NCI-H524 (cell line): ENCODE data around the gene LRRC30.
"Not testable (repeated sequence)": the region's sequence is repeated elsewhere in the genome, so short reads cannot be mapped to it uniquely, and the experiment has no call there.

Source experiments
- DNase-seq, 2 experiments: peaks; one replicate each; lab custom pipeline; 2025; lab: John Stamatoyannopoulos, UW

LRRC30 gene

GRCh38 chr18:7230626-7231349, at the start of gene LRRC30:
TSS of gene LRRC30 (plus strand) at chr18:7231089. CDS start at chr18:7231139, 50 bp downstream.
- peak; percentile 80 to 94 for DNase-seq

- no peak for DNase-seq
Measured at GRCh38 chr18:7185701-7186100, 45.2 kb upstream of the LRRC30 start.

DNA sequence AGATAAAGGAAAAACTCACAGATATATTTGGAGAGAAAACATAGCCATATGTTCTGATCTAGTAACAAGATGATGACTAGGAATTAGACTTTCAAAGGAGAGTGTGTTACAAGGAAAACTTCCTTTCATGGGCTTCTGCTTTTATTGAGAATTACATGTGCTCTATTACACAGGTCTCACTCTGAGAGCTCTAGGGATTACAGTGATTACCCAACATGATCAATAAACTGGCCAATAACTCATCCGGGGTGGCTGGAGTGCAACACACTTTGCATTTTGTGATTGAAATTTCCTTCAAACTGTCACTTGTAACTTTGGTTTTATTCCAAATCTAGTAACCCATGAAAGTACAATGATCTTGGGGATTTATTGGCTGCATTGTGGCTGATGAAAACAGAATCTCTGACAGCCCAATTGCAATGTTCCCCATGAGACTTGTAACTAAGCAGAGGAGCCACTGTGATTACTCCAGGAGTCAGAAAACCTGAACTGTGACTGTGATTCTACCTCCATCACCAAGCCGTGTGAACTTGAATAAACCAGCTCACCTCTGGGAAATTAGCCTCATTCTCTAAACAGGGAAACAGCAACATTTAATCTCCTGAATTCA, 40.2 kb upstream of the LRRC30 start:
- no peak for DNase-seq

DNA sequence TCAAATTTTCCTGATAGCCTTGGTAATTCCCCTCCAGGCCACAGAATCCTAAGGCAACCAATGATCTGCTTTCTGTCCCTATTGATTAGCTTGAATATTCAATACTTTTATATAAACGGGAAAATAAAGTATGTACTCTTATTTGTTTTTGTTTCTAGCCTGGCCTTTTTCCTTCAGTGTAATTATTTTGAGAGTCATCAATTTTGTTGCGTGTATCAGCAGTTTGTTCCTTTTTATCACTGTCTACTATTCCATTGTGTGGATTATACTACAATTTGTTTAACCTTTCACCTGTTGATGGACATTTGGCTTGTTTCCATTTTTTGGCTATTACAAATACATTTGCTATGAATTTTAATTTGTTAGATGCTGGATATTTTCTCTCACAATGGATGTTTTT, 39.2 kb upstream of the LRRC30 start:
- DNase-seq: no peak

GRCh38 chr18:7195266-7195665, 35.6 kb upstream of the LRRC30 start:
- no peak for DNase-seq

GRCh38 chr18:7196421-7196820, 34.5 kb upstream of the LRRC30 start:
- DNase-seq: no peak

- no peak for DNase-seq
Measured at GRCh38 chr18:7197854-7198253, 33.0 kb upstream of the LRRC30 start.

GRCh38 chr18:7198326-7198725, 32.6 kb upstream of the LRRC30 start:
- no peak for DNase-seq

GRCh38 chr18:7201096-7201495, 29.8 kb upstream of the LRRC30 start:
- DNase-seq: no peak

DNA sequence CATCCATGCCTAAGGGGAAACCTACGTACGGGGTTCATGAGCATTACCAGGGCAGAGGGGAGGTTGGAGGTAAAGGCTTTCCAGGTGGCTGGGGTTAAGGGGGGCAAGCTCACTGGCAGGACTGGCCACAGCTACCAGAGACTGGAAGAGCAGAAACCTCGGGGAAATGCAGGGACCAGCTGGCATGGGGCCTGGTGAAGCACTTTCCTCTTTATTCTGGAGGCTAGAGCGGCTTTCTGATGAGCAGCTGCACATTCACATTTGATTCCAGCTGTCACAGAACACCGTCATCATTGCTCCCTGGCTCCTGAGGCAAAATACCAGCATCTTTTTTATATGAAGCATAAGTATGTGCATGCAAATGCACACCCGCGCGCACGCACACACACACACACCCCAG, 28.7 kb upstream of the LRRC30 start:
- DNase-seq: peak; percentile 71 to 90

GRCh38 chr18:7203601-7204000, 27.3 kb upstream of the LRRC30 start:
- DNase-seq: not testable (repeated sequence)

DNA sequence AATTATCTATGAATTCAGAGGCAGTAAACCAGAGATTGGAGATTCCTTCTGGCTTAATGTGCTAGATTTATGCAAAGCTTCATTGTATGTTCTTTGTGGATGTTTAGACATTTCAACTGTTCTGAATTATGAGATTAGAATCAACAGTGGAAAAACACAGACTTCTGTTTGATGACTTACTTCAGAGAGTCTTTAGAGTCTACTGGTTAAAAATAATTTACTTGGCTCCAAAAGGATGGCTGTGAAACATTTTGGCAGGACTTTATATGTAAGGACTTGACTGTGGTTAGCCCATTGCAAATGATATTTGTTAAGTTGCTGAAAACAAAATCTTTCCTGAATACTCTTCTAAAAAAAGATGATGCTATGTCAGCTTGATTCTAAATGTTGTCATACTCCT, 25.5 kb upstream of the LRRC30 start:
- DNase-seq: no peak

- DNase-seq: peak in 1 of 2 experiments; percentile 20
Measured at GRCh38 chr18:7206217-7206616, 24.7 kb upstream of the LRRC30 start.

- no peak for DNase-seq
Measured at GRCh38 chr18:7207366-7207915, 23.4 kb upstream of the LRRC30 start.

- DNase-seq: peak; percentile 37 to 83
Measured at GRCh38 chr18:7221424-7222155, 9.3 kb upstream of the LRRC30 start.

DNA sequence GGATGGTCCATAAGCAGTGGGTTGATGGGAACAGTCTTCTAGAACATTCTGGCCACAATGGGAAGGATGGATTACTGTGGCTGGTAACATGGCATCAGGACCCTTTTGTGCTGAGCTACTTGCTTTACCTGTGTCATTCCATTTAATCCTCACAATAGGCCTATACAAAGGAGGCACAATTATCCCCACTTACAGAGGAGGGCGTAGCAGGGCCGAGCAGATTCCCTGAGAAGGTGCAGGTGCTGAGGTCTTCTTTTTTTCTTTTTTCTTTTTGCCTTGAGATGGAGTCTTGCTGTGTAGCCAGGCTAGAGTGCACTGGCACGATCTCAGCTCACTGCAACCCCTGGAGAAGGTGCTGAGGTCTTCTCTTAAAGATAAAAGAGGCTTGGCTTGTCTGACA, 6.7 kb upstream of the LRRC30 start:
- DNase-seq: no peak

- no peak for DNase-seq
Measured at GRCh38 chr18:7232218-7232617, 1.3 kb downstream of the LRRC30 start.

- DNase-seq: no peak
Measured at GRCh38 chr18:7233134-7233810, 2.4 kb downstream of the LRRC30 start.

DNA sequence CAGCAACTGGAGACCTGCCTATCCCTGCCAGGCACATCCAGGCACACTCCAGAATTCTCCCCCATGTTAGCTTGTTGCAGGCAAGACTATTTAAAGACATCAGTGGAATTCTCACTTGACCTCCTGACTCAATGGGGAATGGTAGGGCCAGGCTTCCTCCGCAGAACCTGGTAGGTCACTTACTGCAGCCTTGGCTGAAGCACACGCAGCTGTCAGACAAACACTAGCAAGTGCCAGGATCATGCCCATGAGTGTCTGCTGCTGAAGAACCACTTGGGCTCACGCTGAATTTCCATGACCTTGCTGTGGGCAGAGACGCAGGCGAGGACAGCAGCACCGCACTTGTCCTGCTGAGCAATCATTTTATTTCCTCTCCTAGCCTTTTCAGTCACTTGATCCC, 3.2 kb downstream of the LRRC30 start:
- DNase-seq: no peak

- DNase-seq: no peak
Measured at GRCh38 chr18:7234956-7235355, 4.1 kb downstream of the LRRC30 start.

DNA sequence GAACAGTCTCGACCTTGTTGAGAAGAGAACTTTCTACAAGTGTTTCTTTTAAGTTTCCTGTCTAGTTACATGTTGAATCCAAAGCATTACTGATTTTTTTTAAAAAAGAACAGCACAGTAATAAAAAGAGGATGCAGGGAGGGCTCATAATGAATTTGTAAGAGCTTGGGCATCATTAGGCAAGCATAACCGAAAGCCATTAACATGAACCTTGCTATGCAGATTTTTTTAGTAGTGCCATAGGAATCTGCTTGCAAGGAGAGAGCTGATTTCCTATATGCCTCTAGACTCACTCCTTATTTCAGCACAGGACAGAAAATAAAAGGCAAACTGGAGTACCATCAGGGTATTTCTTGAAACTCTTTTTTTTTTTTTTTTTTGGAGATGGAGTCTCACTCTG, 5.2 kb downstream of the LRRC30 start:
- DNase-seq: no peak

- DNase-seq: no peak
Measured at GRCh38 chr18:7236933-7237332, 6.0 kb downstream of the LRRC30 start.
